ENCODE measurements around the gene MICU2. TPM values are rescaled to one million over a fixed set of nuclear protein-coding genes. Genes with fewer than 3 reads are reported as not detected.

MICU2 gene
- total and polyA plus RNA-seq, 2 of the 13 experiments (the other 11 are each of a cell fraction or from before 2014, with no cell fraction given): 31.7 to 42.4 TPM

GRCh38 chr13:21537105-21537504, 66.9 kb downstream of the MICU2 start:
- WGBS (ENCODE audit: low lambda C conversion rate): 100% methylated on average over 1 of the region's 1 CpG
- CTCF ChIA-PET (ENCODE audit: low intra/inter-chr PET ratio, low total read pairs): no interaction called here
- no peak for ATAC-seq

GRCh38 chr13:21534760-21535159, 69.2 kb downstream of the MICU2 start:
- BruUV-seq (replicated peaks): no TSS peak
- 100% methylated on average over 1 of the region's 1 CpG for WGBS (ENCODE audit: low lambda C conversion rate)

More at GRCh38 chr13:21537105-21537504, 66.9 kb downstream of the MICU2 start:
- no peak overlapping the region for H3K27ac ChIP-seq (ENCODE audit: extremely low read length, insufficient read depth, low read length)
- H3K27me3 ChIP-seq (ENCODE audit: control insufficient read depth in 1 of 2, insufficient read depth in 2 of 2, low read length in 2 of 2): no peaks in the 10 kb centered on the region
- no peak overlapping the region for H3K4me2 ChIP-seq (ENCODE audit: low read depth, low read length)
- peaks cover 2 to 17% of the 10 kb centered on the region in 2 experiments; a peak in 3 of 5 replicates for H3K36me3 ChIP-seq (replicated peaks in 1 of 2; ENCODE audit: control insufficient read depth in 1 of 2, insufficient read depth in 2 of 2, low read length in 2 of 2)
- H3K9ac ChIP-seq (ENCODE audit: insufficient read depth, low read depth, low read length): no peak overlapping the region
- no TSS peak for BruUV-seq (replicated peaks)
- DNase-seq (ENCODE audit: low spot score) (no peak), FAIRE-seq (no peak)
- peaks cover 16% of the 10 kb centered on the region for H3K4me1 ChIP-seq (ENCODE audit: insufficient read depth, low read length)
- no peak for TF ChIP-seq U2AF2 (IDR thresholded peaks at IDR 0.05; ENCODE audit: low read depth, low read length)
- TF ChIP-seq PHF20 (CRISPR knock-in tag; IDR thresholded peaks at IDR 0.05): no peak
- in situ Hi-C loops (cut with HindIII; ENCODE audit: extremely low pct_ligation_motif_present, low pct_unique_long_range_greater_than_20kb) (no loop called here), intact Hi-C loops (cut with micrococcal nuclease; ENCODE audit: unreplicated experiment) (no loop called here)
- POLR2A ChIA-PET: no interaction called here
- no peaks in the 10 kb centered on the region for H4K20me1 ChIP-seq (ENCODE audit: insufficient read depth, low read length)
- H2AFZ ChIP-seq (ENCODE audit: low read length): no peak overlapping the region
- no peaks in the 10 kb centered on the region for H3K9me3 ChIP-seq (ENCODE audit: low read length)
- no peaks in the 10 kb centered on the region for H3K79me2 ChIP-seq (ENCODE audit: insufficient read depth, low read length)
- H3K4me3 ChIP-seq (replicated peaks in 1 of 3; ENCODE audit: insufficient read depth in 1 of 3, low read depth in 2 of 3, low read length in 3 of 3): no peak overlapping the region

More at GRCh38 chr13:21534760-21535159, 69.2 kb downstream of the MICU2 start:
- FAIRE-seq (no peak), ATAC-seq (no peak), DNase-seq (ENCODE audit: low spot score) (no peak)
- Histone ChIP-seq H3K36me3 (replicated peaks in 1 of 2; ENCODE audit: control insufficient read depth in 1 of 2, insufficient read depth in 2 of 2, low read length in 2 of 2) (peaks cover 2 to 17% of the 10 kb centered on the region in 2 experiments; a peak in 3 of 5 replicates), H3K27me3 (ENCODE audit: control insufficient read depth in 1 of 2, insufficient read depth in 2 of 2, low read length in 2 of 2) (no peaks in the 10 kb centered on the region), H3K4me1 (ENCODE audit: insufficient read depth, low read length) (peaks cover 10% of the 10 kb centered on the region; the same call in 1 of the 2 replicates), H3K27ac (ENCODE audit: extremely low read length, insufficient read depth, low read length) (no peak overlapping the region), H3K79me2 (ENCODE audit: insufficient read depth, low read length) (no peaks in the 10 kb centered on the region), H2AFZ (ENCODE audit: low read length) (no peak overlapping the region), H3K4me2 (ENCODE audit: low read depth, low read length) (no peak overlapping the region), H3K9ac (ENCODE audit: insufficient read depth, low read depth, low read length) (no peak overlapping the region), H4K20me1 (ENCODE audit: insufficient read depth, low read length) (no peaks in the 10 kb centered on the region), H3K4me3 (replicated peaks in 1 of 3; ENCODE audit: insufficient read depth in 1 of 3, low read depth in 2 of 3, low read length in 3 of 3) (no peak overlapping the region), H3K9me3 (ENCODE audit: low read length) (no peaks in the 10 kb centered on the region)
- in situ Hi-C loops (cut with HindIII; ENCODE audit: extremely low pct_ligation_motif_present, low pct_unique_long_range_greater_than_20kb) (no loop called here), intact Hi-C loops (cut with micrococcal nuclease; ENCODE audit: unreplicated experiment) (no loop called here)
- ChIA-PET CTCF (ENCODE audit: low intra/inter-chr PET ratio, low total read pairs) (no interaction called here), POLR2A (no interaction called here)
- TF ChIP-seq NPAS2 (CRISPR knock-in tag; IDR thresholded peaks at IDR 0.05; ENCODE audit: borderline replicate concordance): no peak
- TF ChIP-seq ATF1 (CRISPR knock-in tag; IDR thresholded peaks at IDR 0.05): no peak
- no peak for TF ChIP-seq ZFP37 (CRISPR knock-in tag; IDR thresholded peaks at IDR 0.05; ENCODE audit: borderline replicate concordance)
- TF ChIP-seq HNRNPLL (IDR thresholded peaks at IDR 0.05; ENCODE audit: low read depth, low read length, poor library complexity, severe bottlenecking): no peak
- TF ChIP-seq ZNF773 (CRISPR knock-in tag; IDR thresholded peaks at IDR 0.05; ENCODE audit: borderline replicate concordance): no peak
- no peak for TF ChIP-seq SMARCC2 (IDR thresholded peaks at IDR 0.05)
- TF ChIP-seq MTA3 (CRISPR knock-in tag; IDR thresholded peaks at IDR 0.05): no peak
- no peak for TF ChIP-seq ZXDC (CRISPR knock-in tag; IDR thresholded peaks at IDR 0.05)
- TF ChIP-seq MIER2 (CRISPR knock-in tag; IDR thresholded peaks at IDR 0.05): no peak

All from HepG2 (cell line).